SK-N-SH (cell line): ENCODE results near the gene KCNQ2. TPM values are rescaled to one million over a fixed set of nuclear protein-coding genes. Genes with fewer than 3 reads are reported as not detected.
"Not testable (repeated sequence)": the region's sequence is repeated elsewhere in the genome, so short reads cannot be mapped to it uniquely, and the experiment has no call there.

Experiments
- CTCF ChIA-PET: fragments of 300-600, 350-600 bp; formaldehyde crosslinking; extraction: SDS; loops from one replicate; lab custom pipeline; 2021; lab: Yijun Ruan, JAX
- POLR2A ChIA-PET: fragments of 350-600 bp; sonication (Branson Sonifier 250); formaldehyde crosslinking; extraction: SDS; loops from one replicate; lab custom pipeline; 2020; ENCODE audit warnings: antibody characterized with exemption, inconsistent platforms; lab: Yijun Ruan, JAX
- DNase-seq: peaks from one replicate; pipeline ENCODE4 v3.0.0; 2012
- H2AFZ ChIP-seq: fragments of 200-600 bp; sonication (generic); 2 replicates; pipeline ENCODE4 v1.8.1; 2016; ENCODE audit warnings: antibody characterized with exemption, mild to moderate bottlenecking, low read depth
- H3F3A ChIP-seq: fragments of 200-600 bp; sonication (generic); replicated peaks from 2 replicates; pipeline ENCODE3; 2016; ENCODE audit warnings: antibody characterized with exemption, mild to moderate bottlenecking; ENCODE audit not compliant: insufficient read depth
- H3K27ac ChIP-seq, 2 experiments: fragments of 200-500 bp in 1 of 2; fragments of 200-600 bp in 1 of 2; sonication (Bioruptor generic) in 1 of 2; sonication (generic), shearing (Covaris generic) in 1 of 2; 2 replicates each; pipeline versions ENCODE4 v1.5.1 to v1.6.1; 2014 to 2016; ENCODE audit warnings: low read depth in 2 of 2, inconsistent platforms in 1 of 2, low read length in 1 of 2, mild to moderate bottlenecking in 1 of 2, mixed read lengths in 1 of 2
- H3K27me3 ChIP-seq: fragments of 200-600 bp; sonication (generic), shearing (Covaris generic); 2 replicates; pipeline ENCODE4 v1.6.1; 2016; ENCODE audit warnings: mixed run types; ENCODE audit not compliant: insufficient read depth
- H3K36me3 ChIP-seq, 2 experiments: fragments of 200-500 bp in 1 of 2; fragments of 200-600 bp in 1 of 2; sonication (Bioruptor generic) in 1 of 2; sonication (generic) in 1 of 2; replicated peaks in 1 of 2; 2 replicates each; pipeline versions ENCODE3 to v1.5.1; 2014 to 2016; ENCODE audit warnings: low read length in 1 of 2, mild to moderate bottlenecking in 1 of 2; ENCODE audit not compliant: insufficient read depth in 2 of 2, control insufficient read depth in 1 of 2
- H3K4me1 ChIP-seq, 2 experiments: fragments of 200-500 bp in 1 of 2; fragments of 200-600 bp in 1 of 2; sonication (Bioruptor generic) in 1 of 2; sonication (generic), shearing (Covaris generic) in 1 of 2; 2 replicates each; pipeline versions ENCODE4 v1.5.1 to v1.6.1; 2014 to 2016; ENCODE audit warnings: low read depth in 1 of 2, low read length in 1 of 2, mixed run types in 1 of 2; ENCODE audit not compliant: insufficient read depth in 2 of 2, control insufficient read depth in 1 of 2
- H3K4me2 ChIP-seq: fragments of 200-600 bp; sonication (generic), shearing (Covaris generic); 2 replicates; pipeline ENCODE4 v1.6.1; 2017; ENCODE audit warnings: mixed run types
- H3K4me3 ChIP-seq, 2 experiments: fragments of 200-500 bp in 1 of 2; fragments of 200-600 bp in 1 of 2; sonication (Bioruptor generic) in 1 of 2; sonication (generic), shearing (Covaris generic) in 1 of 2; 2 replicates each; pipeline versions ENCODE4 v1.5.1 to v1.8.1; 2014 to 2016; ENCODE audit warnings: low read depth in 2 of 2, inconsistent platforms in 1 of 2, low read length in 1 of 2, mild to moderate bottlenecking in 1 of 2, mixed read lengths in 1 of 2, moderate library complexity in 1 of 2
- H3K79me2 ChIP-seq: fragments of 200-600 bp; sonication (generic); 2 replicates; pipeline ENCODE4 v1.8.1; 2017; ENCODE audit warnings: mild to moderate bottlenecking; ENCODE audit not compliant: insufficient read depth
- H3K9ac ChIP-seq: fragments of 200-600 bp; sonication (generic); 2 replicates; pipeline ENCODE4 v1.6.1; 2017; ENCODE audit warnings: mixed run types
- H3K9me2 ChIP-seq: fragments of 200-600 bp; sonication (generic); 2 replicates; pipeline ENCODE4 v1.6.1; 2017; ENCODE audit warnings: mixed run types
- H3K9me3 ChIP-seq: fragments of 200-600 bp; sonication (generic); 2 replicates; pipeline ENCODE4 v1.6.1; 2017; ENCODE audit warnings: mixed run types, mild to moderate bottlenecking, moderate library complexity
- H4K20me1 ChIP-seq: fragments of 200-600 bp; sonication (generic); 2 replicates; pipeline ENCODE4 v1.6.1; 2017; ENCODE audit warnings: mild to moderate bottlenecking, mixed run types; ENCODE audit not compliant: insufficient read depth
- CHD2 ChIP-seq: fragments of 150-350 bp; IDR thresholded peaks from 2 replicates; pipeline ENCODE4 v1.6.1; 2018; ENCODE audit warnings: low read length; ENCODE audit not compliant: partially characterized antibody
- CTCF ChIP-seq: fragments of 200-600 bp; sonication (generic); IDR thresholded peaks from 2 replicates; pipeline ENCODE4 v1.6.1; 2017; ENCODE audit warnings: antibody characterized with exemption, mild to moderate bottlenecking, moderate library complexity
- EP300 ChIP-seq, 2 experiments: IDR thresholded peaks; 2 replicates each; pipeline versions ENCODE4 v1.4.0 to v1.6.1; 2012; ENCODE audit warnings: borderline replicate concordance in 1 of 2, low read depth in 1 of 2, low read length in 1 of 2
- EZH2phosphoT487 ChIP-seq: fragments of 200-600 bp; sonication (generic); IDR thresholded peaks from 2 replicates; pipeline ENCODE4 v1.6.1; 2017; ENCODE audit warnings: low read depth, mixed run types, mild to moderate bottlenecking, antibody characterized with exemption, moderate library complexity, borderline replicate concordance
- FOSL2 ChIP-seq: IDR thresholded peaks from 2 replicates; pipeline ENCODE4 v1.4.0; 2012; ENCODE audit warnings: low read depth, mild to moderate bottlenecking, moderate library complexity, borderline replicate concordance
- GABPA ChIP-seq: IDR thresholded peaks from 2 replicates; pipeline ENCODE4 v1.4.0; 2012; ENCODE audit warnings: low read depth, mild to moderate bottlenecking
- MAX ChIP-seq: IDR thresholded peaks from 2 replicates; pipeline ENCODE4 v1.4.0; 2012; ENCODE audit warnings: low read depth
- NRF1 ChIP-seq: IDR thresholded peaks from 2 replicates; pipeline ENCODE4 v1.6.1; 2012; ENCODE audit warnings: low read depth, mild to moderate bottlenecking, low read length
- SMC3 ChIP-seq: IDR thresholded peaks from 2 replicates; pipeline ENCODE4 v1.6.1; 2012; ENCODE audit warnings: low read depth, low read length, improper control_type of control experiment
- TEAD4 ChIP-seq: IDR thresholded peaks from 2 replicates; pipeline ENCODE4 v1.4.0; 2012; ENCODE audit warnings: mild to moderate bottlenecking, borderline replicate concordance; ENCODE audit not compliant: insufficient read depth
- ZBTB33 ChIP-seq: IDR thresholded peaks from 2 replicates; pipeline ENCODE4 v1.4.0; 2012; ENCODE audit warnings: low read depth, borderline replicate concordance
- WGBS: methylation state at CpG from one replicate; pipeline ENCODE4 v1.1.6; 2017; ENCODE audit warnings: low lambda C conversion rate; 5-methylcytosine and 5-hydroxymethylcytosine counted together
- polyA plus RNA-seq, 3 experiments: library from polyadenylated mRNA; depleted of rRNA; stranded (reverse); fragments of >200 nt; gene quantifications; 2 replicates each; pipeline ENCODE4 v1.2.3, GENCODE V29; 2012
- TF ChIP-seq, protein P1 (sequence below): fragments of 150-350 bp; IDR thresholded peaks from 2 replicates; pipeline ENCODE4 v1.6.1; 2017; ENCODE audit warnings: antibody characterized with exemption, low read length, low read depth, borderline replicate concordance
- TF ChIP-seq, protein P2 (sequence below): fragments of 150-350 bp; IDR thresholded peaks from 2 replicates; pipeline ENCODE4 v1.6.1; 2016; ENCODE audit warnings: mild to moderate bottlenecking, low read depth, low read length

The KCNQ2 gene
- polyA plus RNA-seq, 1 of the 3 experiments (the other 2 are of a cell fraction): 3.9 TPM

GRCh38 chr20:63380346-63380870 lies 92.0 kb downstream of the KCNQ2 start:
- WGBS: 83% methylated on average over 18 of the region's 21 CpGs

DNA sequence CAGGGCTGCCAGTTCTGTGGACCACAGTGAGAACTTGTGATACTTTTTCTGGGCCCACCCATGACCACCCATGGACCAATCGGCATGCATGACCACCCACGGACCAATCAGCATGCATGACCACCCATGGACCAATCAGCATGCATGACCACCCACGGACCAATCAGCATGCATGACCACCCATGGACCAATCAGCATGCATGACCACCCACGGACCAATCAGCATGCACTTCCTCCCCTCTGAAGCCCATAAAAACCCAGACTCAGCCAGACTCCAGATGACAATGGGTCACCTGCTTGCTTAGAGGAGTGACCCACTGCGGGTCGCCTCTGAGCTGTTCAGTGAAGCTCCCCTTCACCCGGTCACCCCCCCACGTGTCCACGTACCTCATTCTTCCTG lies 92.6 kb downstream of the KCNQ2 start:
- H3K36me3 ChIP-seq, POLR2A ChIA-PET, H2AFZ ChIP-seq, H3K27me3 ChIP-seq, H3K27ac ChIP-seq, H3K4me1 ChIP-seq, H4K20me1 ChIP-seq, DNase-seq, H3K4me3 ChIP-seq, H3F3A ChIP-seq, H3K9ac ChIP-seq, H3K4me2 ChIP-seq, H3K9me2 ChIP-seq, H3K9me3 ChIP-seq, H3K79me2 ChIP-seq: not testable (repeated sequence)
- 44% methylated on average over 9 of the region's 9 CpGs for WGBS
- CTCF ChIA-PET: interaction anchor here (0.7 to 10.6 kb wide), 5 partner anchors 17 to 970 kb away, joined by 3 to 460 read pairs (median 53); no protein-coding TSS in a partner anchor

More at GRCh38 chr20:63380346-63380870, 92.0 kb downstream of the KCNQ2 start:
- no peak overlapping the region for H3K27ac ChIP-seq
- no peaks in the 10 kb centered on the region for H3K79me2 ChIP-seq
- H3K9me2 ChIP-seq: no peaks in the 10 kb centered on the region
- ChIA-PET POLR2A (no interaction called here), CTCF (interaction anchor here (0.7 to 10.6 kb wide), 14 partner anchors 9 to 971 kb away, joined by 3 to 460 read pairs (median 24); no protein-coding TSS in a partner anchor)
- no peaks in the 10 kb centered on the region for H3F3A ChIP-seq
- no peaks in the 10 kb centered on the region for H4K20me1 ChIP-seq
- no peak overlapping the region for H2AFZ ChIP-seq
- H3K9me3 ChIP-seq: no peaks in the 10 kb centered on the region
- H3K27me3 ChIP-seq: no peaks in the 10 kb centered on the region
- no peaks in the 10 kb centered on the region; a peak in 1 of 4 replicates for H3K4me1 ChIP-seq
- no peak overlapping the region for H3K9ac ChIP-seq
- H3K4me2 ChIP-seq: no peak overlapping the region
- DNase-seq: no peak
- H3K36me3 ChIP-seq: no peaks in the 10 kb centered on the region
- no peak overlapping the region for H3K4me3 ChIP-seq
- TF ChIP-seq CHD2: no peak
- no peak for TF ChIP-seq ZBTB33
- TF ChIP-seq GABPA: no peak
- TF ChIP-seq, protein P1, sequence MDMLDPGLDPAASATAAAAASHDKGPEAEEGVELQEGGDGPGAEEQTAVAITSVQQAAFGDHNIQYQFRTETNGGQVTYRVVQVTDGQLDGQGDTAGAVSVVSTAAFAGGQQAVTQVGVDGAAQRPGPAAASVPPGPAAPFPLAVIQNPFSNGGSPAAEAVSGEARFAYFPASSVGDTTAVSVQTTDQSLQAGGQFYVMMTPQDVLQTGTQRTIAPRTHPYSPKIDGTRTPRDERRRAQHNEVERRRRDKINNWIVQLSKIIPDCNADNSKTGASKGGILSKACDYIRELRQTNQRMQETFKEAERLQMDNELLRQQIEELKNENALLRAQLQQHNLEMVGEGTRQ: no peak
- no peak for TF ChIP-seq EP300 (IDR thresholded peaks at IDR 0.05; ENCODE audit: borderline replicate concordance in 1 of 2, low read depth in 1 of 2, low read length in 1 of 2)
- TF ChIP-seq SMC3: no peak
- TF ChIP-seq CTCF: no peak
- TF ChIP-seq, protein P2, sequence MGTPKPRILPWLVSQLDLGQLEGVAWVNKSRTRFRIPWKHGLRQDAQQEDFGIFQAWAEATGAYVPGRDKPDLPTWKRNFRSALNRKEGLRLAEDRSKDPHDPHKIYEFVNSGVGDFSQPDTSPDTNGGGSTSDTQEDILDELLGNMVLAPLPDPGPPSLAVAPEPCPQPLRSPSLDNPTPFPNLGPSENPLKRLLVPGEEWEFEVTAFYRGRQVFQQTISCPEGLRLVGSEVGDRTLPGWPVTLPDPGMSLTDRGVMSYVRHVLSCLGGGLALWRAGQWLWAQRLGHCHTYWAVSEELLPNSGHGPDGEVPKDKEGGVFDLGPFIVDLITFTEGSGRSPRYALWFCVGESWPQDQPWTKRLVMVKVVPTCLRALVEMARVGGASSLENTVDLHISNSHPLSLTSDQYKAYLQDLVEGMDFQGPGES: no peak
- TF ChIP-seq NRF1: no peak
- TF ChIP-seq EZH2phosphoT487: no peak
- TF ChIP-seq TEAD4: no peak
- TF ChIP-seq MAX: no peak
- TF ChIP-seq FOSL2: no peak
- TF ChIP-seq, all 33 proteins: peak for 0
